Psoas muscle (tissue), 8 donors: ENCODE data around the gene SART3. TPM values are rescaled to one million over a fixed set of nuclear protein-coding genes. Genes with fewer than 3 reads are reported as not detected.
"Not testable (repeated sequence)": the region's sequence is repeated elsewhere in the genome, so short reads cannot be mapped to it uniquely, and the experiment has no call there.

Source experiments
- ATAC-seq, 4 donors: fragments of 200-7000 bp; cut with Tn5 transposase; one replicate each; pipeline ENCODE4 v1.9.1; 2020; ENCODE audit warnings: moderate library complexity in 3 of 4, mild to moderate bottlenecking in 2 of 4
- DNase-seq, 2 donors: peaks; one replicate each; pipeline ENCODE4 v3.0.0-alpha.2; 2020
- H3K27ac ChIP-seq: fragments of 200-600 bp; one replicate; pipeline ENCODE4 v1.8.0; 2022
- H3K27me3 ChIP-seq, 3 donors: fragments of 200-600 bp in 1 of 3; one replicate each; pipeline versions ENCODE4 v1.6.1 to v1.8.0; 2013 to 2022; ENCODE audit warnings: low read length in 2 of 3, mild to moderate bottlenecking in 2 of 3, moderate library complexity in 1 of 3; ENCODE audit not compliant: insufficient read depth in 3 of 3
- H3K36me3 ChIP-seq, 2 donors: fragments of 200-600 bp in 1 of 2; one replicate each; pipeline versions ENCODE4 v1.6.1 to v1.8.0; 2013 to 2022; ENCODE audit warnings: low read depth in 1 of 2, mild to moderate bottlenecking in 1 of 2, moderate library complexity in 1 of 2; ENCODE audit not compliant: insufficient read depth in 1 of 2
- H3K4me1 ChIP-seq: fragments of 200-600 bp; one replicate; pipeline ENCODE4 v1.8.0; 2022
- H3K4me3 ChIP-seq: fragments of 200-600 bp; one replicate; pipeline ENCODE4 v1.8.0; 2022; ENCODE audit warnings: mild to moderate bottlenecking
- H3K9me3 ChIP-seq: fragments of 200-600 bp; one replicate; pipeline ENCODE4 v1.8.0; 2022
- WGBS, 3 donors: extraction: QIAGEN DNeasy Blood & Tissue Kit; methylation state at CpG; one replicate each; pipeline versions ENCODE4 v1.1.6 to v1.1.7; 2013; 5-methylcytosine and 5-hydroxymethylcytosine counted together
- intact Hi-C, 2 donors: fragments of 100-400 bp; cut with DNase I; formaldehyde crosslinking; loops; one replicate each; pipeline versions ENCODE4 v1.11.0 to v1.14.2; 2022
- polyA plus RNA-seq, 3 donors: library from polyadenylated mRNA; stranded (reverse); fragments of 200-250 nt; gene quantifications; one replicate each; pipeline ENCODE4 v1.2.3, GENCODE V29; 2013
- total RNA-seq, 4 donors: library from RNA; stranded (reverse); fragmentation: NEBNext Ultra II Directional in 2 of 4; extraction: Animal tissue kit (Norgen Biotek cat#: 25700) in 2 of 4; gene quantifications; one replicate each; pipeline versions ENCODE4 v1.2.1 to v1.2.4, GENCODE V29; 2021 to 2023
- TF ChIP-seq, protein P1 (sequence below): fragments of 200-600 bp; IDR thresholded peaks from one replicate; pipeline ENCODE4 v1.8.0; 2022; ENCODE audit warnings: antibody characterized with exemption
- donor health status: healthy with polysubstance abuse.
- donor health status: DM: no; HTN: no; CAD: no; lungs with moderate emphysema.
- donor health status: Bipolar disorder and iron deficiency.
- donor health status: healthy.
- donor health status: DM: yes; HTN: yes; CAD: no.
- donor health status: DM: no; HTN: no; CAD: no.
- donor health status: DM: no; HTN: no; CAD: no.
- donor health status: DM: yes; HTN: yes; CAD: no.

The SART3 gene
- total and polyA plus RNA-seq, 7 donors: 13.4 to 35.3 (median 24.2) TPM

DNA sequence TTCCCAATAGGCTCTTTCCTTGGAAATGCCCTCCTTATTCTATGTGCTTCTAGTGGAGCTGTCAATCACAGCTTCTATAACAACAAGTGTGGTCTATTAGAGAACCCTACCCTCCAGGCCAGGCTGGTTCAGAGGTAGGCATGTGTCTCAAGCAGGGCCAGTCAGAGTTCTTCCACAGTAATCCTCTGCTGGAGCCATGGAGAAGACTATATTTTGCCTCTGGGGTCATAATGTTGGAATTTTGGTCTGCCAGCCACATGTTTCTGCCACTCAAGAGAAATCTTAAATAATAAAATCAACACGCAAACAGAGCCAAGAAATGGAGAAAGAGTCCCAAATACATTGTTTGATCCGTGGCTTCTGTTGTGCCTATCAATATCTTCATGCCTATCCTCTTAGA, 69.7 kb downstream of the SART3 start:
- TF ChIP-seq, protein P1, sequence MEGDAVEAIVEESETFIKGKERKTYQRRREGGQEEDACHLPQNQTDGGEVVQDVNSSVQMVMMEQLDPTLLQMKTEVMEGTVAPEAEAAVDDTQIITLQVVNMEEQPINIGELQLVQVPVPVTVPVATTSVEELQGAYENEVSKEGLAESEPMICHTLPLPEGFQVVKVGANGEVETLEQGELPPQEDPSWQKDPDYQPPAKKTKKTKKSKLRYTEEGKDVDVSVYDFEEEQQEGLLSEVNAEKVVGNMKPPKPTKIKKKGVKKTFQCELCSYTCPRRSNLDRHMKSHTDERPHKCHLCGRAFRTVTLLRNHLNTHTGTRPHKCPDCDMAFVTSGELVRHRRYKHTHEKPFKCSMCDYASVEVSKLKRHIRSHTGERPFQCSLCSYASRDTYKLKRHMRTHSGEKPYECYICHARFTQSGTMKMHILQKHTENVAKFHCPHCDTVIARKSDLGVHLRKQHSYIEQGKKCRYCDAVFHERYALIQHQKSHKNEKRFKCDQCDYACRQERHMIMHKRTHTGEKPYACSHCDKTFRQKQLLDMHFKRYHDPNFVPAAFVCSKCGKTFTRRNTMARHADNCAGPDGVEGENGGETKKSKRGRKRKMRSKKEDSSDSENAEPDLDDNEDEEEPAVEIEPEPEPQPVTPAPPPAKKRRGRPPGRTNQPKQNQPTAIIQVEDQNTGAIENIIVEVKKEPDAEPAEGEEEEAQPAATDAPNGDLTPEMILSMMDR: no peak
- Histone ChIP-seq H3K9me3 (peaks cover 6% of the 10 kb centered on the region), H3K27me3 (peaks cover 0 to 3% (median 1%) of the 10 kb centered on the region in 3 donors), H3K36me3 (no peaks in the 10 kb centered on the region), H3K27ac (no peak overlapping the region), H3K4me3 (no peak overlapping the region), H3K4me1 (no peaks in the 10 kb centered on the region)
- DNase-seq: no peak
- intact Hi-C loops: no loop called here
- 40 to 49% (median 41%) methylated on average over 2 of the region's 2 CpGs for WGBS, 3 donors
- no peak for ATAC-seq

DNA sequence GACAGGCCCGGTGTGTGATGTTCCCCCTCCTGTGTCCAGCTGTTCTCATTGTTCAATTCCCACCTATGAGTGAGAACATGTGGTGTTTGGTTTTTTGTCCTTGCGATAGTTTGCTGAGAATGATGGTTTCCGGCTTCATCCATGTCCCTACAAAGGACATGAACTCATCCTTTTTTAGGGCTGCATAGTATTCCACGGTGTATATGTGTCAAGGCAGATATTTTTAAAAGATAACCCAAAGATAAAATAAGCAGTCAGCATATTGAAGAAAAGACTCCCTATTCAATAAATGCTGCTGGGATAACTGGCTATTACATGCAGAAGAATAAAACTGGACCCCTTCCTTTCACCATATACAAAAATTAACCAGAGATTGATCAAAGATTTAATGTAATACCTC, 73.9 kb downstream of the SART3 start:
- H3K4me1 ChIP-seq, H3K4me3 ChIP-seq, H3K36me3 ChIP-seq, H3K27me3 ChIP-seq, H3K27ac ChIP-seq, H3K9me3 ChIP-seq, intact Hi-C loops, ATAC-seq, DNase-seq: not testable (repeated sequence)
- WGBS, 3 donors: 70 to 78% (median 77%) methylated on average over 4 of the region's 4 CpGs

DNA sequence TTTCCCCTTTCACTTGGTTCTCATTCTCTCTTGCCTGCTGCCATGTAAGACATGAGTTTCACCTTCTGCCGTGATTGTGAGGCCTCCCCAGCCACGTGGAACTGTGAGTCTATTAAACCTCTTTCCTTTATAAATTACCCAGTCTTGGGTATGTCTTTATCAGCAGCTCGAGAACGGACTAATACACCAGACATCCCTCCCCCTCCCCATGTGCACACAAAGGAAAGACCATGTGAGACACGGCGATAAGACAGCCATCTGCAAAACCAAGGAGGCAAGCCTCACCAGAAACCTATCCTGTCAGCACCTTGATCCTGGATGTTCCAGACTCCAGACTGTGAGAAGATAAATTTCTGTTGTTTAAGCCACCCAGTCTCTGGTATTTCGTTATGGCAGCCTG, 75.6 kb downstream of the SART3 start:
- ATAC-seq, H3K36me3 ChIP-seq, intact Hi-C loops, DNase-seq, H3K9me3 ChIP-seq, H3K4me3 ChIP-seq, H3K4me1 ChIP-seq, H3K27me3 ChIP-seq, H3K27ac ChIP-seq: not testable (repeated sequence)
- 70 to 75% (median 71%) methylated on average over 7 of the region's 7 CpGs for WGBS, 3 donors

DNA sequence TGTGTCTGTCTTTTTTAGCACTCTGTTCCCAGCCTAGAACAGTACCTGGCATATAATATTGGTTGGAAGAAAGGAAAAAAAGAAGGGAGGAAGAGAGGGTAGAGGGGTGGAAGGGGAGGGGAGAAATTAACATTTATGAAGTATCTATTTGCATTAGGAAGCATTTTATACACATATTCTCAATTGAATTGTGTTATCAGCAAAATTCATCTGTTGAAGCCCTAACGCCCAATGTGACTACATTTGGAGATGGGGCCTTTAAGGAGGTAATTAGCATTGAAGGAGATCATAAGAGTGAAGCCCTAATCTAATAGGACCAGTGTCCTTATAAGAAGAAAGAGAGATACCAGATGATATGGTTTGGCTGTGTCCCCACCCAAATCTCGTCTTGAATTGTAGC, 76.1 kb downstream of the SART3 start:
- WGBS, 3 donors: 51 to 67% (median 62%) methylated on average over 2 of the region's 2 CpGs
- no peak overlapping the region for H3K27ac ChIP-seq
- intact Hi-C loops: no loop called here
- TF ChIP-seq, protein P1: no peak
- no peaks in the 10 kb centered on the region for H3K36me3 ChIP-seq
- peaks cover 0 to 2% (median 0%) of the 10 kb centered on the region in 3 donors for H3K27me3 ChIP-seq
- DNase-seq (no peak), ATAC-seq (no peak)
- H3K4me3 ChIP-seq: no peak overlapping the region
- peaks cover 6% of the 10 kb centered on the region for H3K9me3 ChIP-seq
- no peaks in the 10 kb centered on the region for H3K4me1 ChIP-seq

DNA sequence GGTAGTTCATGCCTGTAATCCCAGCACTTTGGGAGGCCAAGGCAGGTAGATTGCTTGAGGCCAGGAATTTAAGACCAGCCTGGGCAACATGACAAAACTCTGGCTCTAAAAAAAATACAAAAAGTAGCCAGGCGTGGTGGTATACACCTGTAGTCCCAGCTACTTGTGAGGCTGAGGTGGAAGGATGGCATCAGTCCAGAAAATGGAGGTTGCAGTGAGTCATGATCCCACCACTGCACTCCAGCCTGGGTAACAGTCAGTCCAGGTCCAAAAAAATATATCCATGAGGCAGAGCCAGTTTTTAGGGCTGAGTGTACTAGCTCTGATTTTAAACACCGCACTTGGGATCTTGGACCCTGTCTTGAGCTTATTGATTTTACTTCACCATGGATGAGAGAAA, 76.5 kb downstream of the SART3 start:
- TF ChIP-seq, protein P1: no peak
- Histone ChIP-seq H3K27ac (no peak overlapping the region), H3K9me3 (peaks cover 6% of the 10 kb centered on the region), H3K4me3 (no peak overlapping the region), H3K27me3 (peaks cover 0 to 2% (median 0%) of the 10 kb centered on the region in 3 donors), H3K4me1 (no peaks in the 10 kb centered on the region), H3K36me3 (no peaks in the 10 kb centered on the region)
- 70 to 84% (median 71%) methylated on average over 2 of the region's 2 CpGs for WGBS, 3 donors
- DNase-seq (no peak), ATAC-seq (no peak)
- intact Hi-C loops: no loop called here
